Endothelial cell of umbilical vein (primary cell): ENCODE results near the gene HLA-DQA1. TPM values are rescaled to one million over a fixed set of nuclear protein-coding genes. Genes with fewer than 3 reads are reported as not detected.

Source experiments
- BruUV-seq: library from RNA; stranded (reverse); fragments of 400-500 nt; replicated peaks from 2 replicates; lab custom pipeline; 2021; lab: Mats Ljungman, UMichigan
- CTCF ChIA-PET: fragments of 300-600, 350-600 bp; sonication (Branson Sonifier 250); formaldehyde crosslinking; loops from one replicate; lab custom pipeline; 2021; ENCODE audit warnings: antibody characterized with exemption, inconsistent platforms; lab: Charles Lee
- POLR2A ChIA-PET: fragments of 300-600, 350-600 bp; sonication (Branson Sonifier 250); formaldehyde crosslinking; loops from one replicate; lab custom pipeline; 2021; ENCODE audit warnings: antibody characterized with exemption, inconsistent platforms; lab: Charles Lee
- DNase-seq: peaks from one replicate; pipeline ENCODE4 v3.0.0-alpha.2; 2011; ENCODE audit warnings: low read depth, low spot score
- FAIRE-seq: peaks from 2 replicates; lab custom pipeline; 2011; peaks lifted over from hg19 to GRCh38; lab: Jason Lieb, UNC
- H2AFZ ChIP-seq: 2 replicates; pipeline ENCODE4 v1.6.0; 2012; ENCODE audit warnings: low read depth, low read length, control low read depth, inconsistent platforms
- H3K27ac ChIP-seq: 2 replicates; pipeline ENCODE4 v1.5.1; 2011; ENCODE audit warnings: low read depth, mild to moderate bottlenecking, control low read depth, low read length, moderate library complexity; ENCODE audit not compliant: insufficient read depth
- H3K27me3 ChIP-seq, 2 experiments: 2 replicates each; pipeline versions ENCODE4 v1.6.0 to v1.6.1; 2011; ENCODE audit warnings: low read length in 2 of 2, mixed read lengths in 1 of 2; ENCODE audit not compliant: control insufficient read depth in 2 of 2, insufficient read depth in 2 of 2
- H3K36me3 ChIP-seq, 2 experiments: 2 replicates in 1 of 2; 3 replicates in 1 of 2; pipeline ENCODE4 v1.5.1; 2011; ENCODE audit warnings: low read length in 2 of 2, mild to moderate bottlenecking in 1 of 2, moderate library complexity in 1 of 2; ENCODE audit not compliant: control insufficient read depth in 2 of 2, insufficient read depth in 2 of 2; ENCODE audit errors: extremely low read depth in 1 of 2
- H3K4me1 ChIP-seq: 3 replicates; pipeline ENCODE4 v1.5.1; 2011; ENCODE audit warnings: mild to moderate bottlenecking, low read length; ENCODE audit not compliant: control insufficient read depth, insufficient read depth; ENCODE audit errors: extremely low read depth
- H3K4me2 ChIP-seq: 2 replicates; pipeline ENCODE4 v1.6.1; 2011; ENCODE audit warnings: low read length, control low read depth, mixed read lengths; ENCODE audit not compliant: insufficient read depth
- H3K4me3 ChIP-seq, 3 experiments: fragments of 200-600 bp in 1 of 3; sonication (generic), shearing (Covaris generic) in 1 of 3; replicated peaks in 1 of 3; 2 replicates each; pipeline ENCODE4 v1.5.1; 2011 to 2016; ENCODE audit warnings: control low read depth in 3 of 3, low read length in 3 of 3, mild to moderate bottlenecking in 2 of 3, inconsistent platforms in 1 of 3, low read depth in 1 of 3, moderate library complexity in 1 of 3; ENCODE audit not compliant: insufficient read depth in 1 of 3
- H3K79me2 ChIP-seq: 2 replicates; pipeline ENCODE4 v1.6.0; 2012; ENCODE audit warnings: low read length, inconsistent platforms; ENCODE audit not compliant: control insufficient read depth, insufficient read depth
- H3K9ac ChIP-seq: replicated peaks from 2 replicates; pipeline ENCODE3; 2011; ENCODE audit warnings: low read length, control low read depth; ENCODE audit not compliant: insufficient read depth; ENCODE audit errors: extremely low read depth
- H3K9me1 ChIP-seq: replicated peaks from 3 replicates; pipeline ENCODE4 v1.6.0; 2011; ENCODE audit warnings: mild to moderate bottlenecking, low read length; ENCODE audit not compliant: control insufficient read depth, insufficient read depth; ENCODE audit errors: extremely low read depth
- H3K9me3 ChIP-seq: replicated peaks from 2 replicates; pipeline ENCODE4 v1.5.1; 2012; ENCODE audit warnings: low read length, inconsistent platforms; ENCODE audit not compliant: control insufficient read depth, insufficient read depth
- H4K20me1 ChIP-seq: replicated peaks from 2 replicates; pipeline ENCODE3; 2011; ENCODE audit warnings: mild to moderate bottlenecking, low read length; ENCODE audit not compliant: control insufficient read depth, insufficient read depth; ENCODE audit errors: extremely low read depth
- CTCF ChIP-seq, 2 donors: IDR thresholded peaks; 1 replicate in 1 of 2; 2 replicates in 1 of 2; pipeline ENCODE4 v1.5.1; 2011; ENCODE audit warnings: low read length in 2 of 2, mild to moderate bottlenecking in 2 of 2, moderate library complexity in 2 of 2, control low read depth in 1 of 2, inconsistent platforms in 1 of 2, low read depth in 1 of 2; ENCODE audit not compliant: insufficient read depth in 1 of 2; ENCODE audit errors: extremely low read depth in 1 of 2
- EZH2 ChIP-seq: IDR thresholded peaks from 2 replicates; pipeline ENCODE4 v1.6.1; 2012; ENCODE audit warnings: borderline replicate concordance, low read depth, mild to moderate bottlenecking, moderate library complexity, low read length, inconsistent platforms; ENCODE audit not compliant: severe bottlenecking
- FOS ChIP-seq: IDR thresholded peaks from 2 replicates; pipeline ENCODE4 v1.6.1; 2011; ENCODE audit warnings: mild to moderate bottlenecking, low read length, moderate library complexity, borderline replicate concordance; ENCODE audit not compliant: insufficient read depth
- GATA2 ChIP-seq: IDR thresholded peaks from 2 replicates; pipeline ENCODE4 v1.7.0; 2011; ENCODE audit warnings: low read depth, mild to moderate bottlenecking, moderate library complexity, mixed read lengths, low read length; ENCODE audit not compliant: insufficient read length, insufficient read depth
- JUN ChIP-seq: IDR thresholded peaks from 2 replicates; pipeline ENCODE4 v1.6.1; 2011; ENCODE audit warnings: borderline replicate concordance, low read depth; ENCODE audit not compliant: insufficient read length, insufficient read depth
- MAX ChIP-seq: IDR thresholded peaks from 2 replicates; pipeline ENCODE4 v1.6.1; 2011; ENCODE audit not compliant: insufficient read depth, insufficient read length
- MYC ChIP-seq: IDR thresholded peaks from one replicate; pipeline ENCODE4 v1.6.1; 2011; ENCODE audit warnings: mild to moderate bottlenecking, low read depth, low read length
- POLR2A ChIP-seq: IDR thresholded peaks from 2 replicates; pipeline ENCODE4 v1.6.1; 2012; ENCODE audit warnings: low read depth, mild to moderate bottlenecking, control low read depth, low read length
- POLR2AphosphoS5 ChIP-seq: IDR thresholded peaks from 2 replicates; pipeline ENCODE4 v1.6.1; 2012; ENCODE audit warnings: low read depth, mild to moderate bottlenecking, control low read depth, low read length, moderate library complexity; ENCODE audit not compliant: insufficient read depth
- dilution Hi-C: fragments of 300-500 bp; cut with MboI; formaldehyde crosslinking; loops from one replicate; pipeline ENCODE4 v1.15.0; 2019; ENCODE audit warnings: low sequenced_read_pairs; ENCODE audit not compliant: extremely low pct_ligation_motif_present
- intact Hi-C: fragments of 100-400 bp; cut with micrococcal nuclease; formaldehyde crosslinking; loops from one replicate; pipeline ENCODE4 v1.10.0; 2022
- polyA plus RNA-seq, 4 experiments: library from polyadenylated mRNA; depleted of rRNA in 3 of 4; stranded (reverse) in 3 of 4; unstranded in 1 of 4; fragments of >200 nt; gene quantifications; 2 replicates each; pipeline versions ENCODE4 v1.2.1 to v1.2.3, GENCODE V29; 2011 to 2012; ENCODE audit warnings: missing spikeins in 1 of 4
- total RNA-seq: library from RNA; stranded (reverse); gene quantifications from 2 replicates; pipeline ENCODE4 v1.2.3, GENCODE V29; 2021

Gene HLA-DQA1
- total and polyA plus RNA-seq, 2 donors (not counting 3 experiments of a cell fraction or from before 2014, with no cell fraction given): not detected

GRCh38 chr6:32597024-32597423 lies 40.2 kb upstream of the HLA-DQA1 start:
- H3K4me1 ChIP-seq: no peaks in the 10 kb centered on the region
- CTCF ChIA-PET: no interaction called here
- POLR2A ChIA-PET: no interaction called here
- H3K79me2 ChIP-seq: no peaks in the 10 kb centered on the region
- intact Hi-C loops: no loop called here
- no peak overlapping the region for H3K4me3 ChIP-seq
- dilution Hi-C loops: no loop called here
- H3K27ac ChIP-seq: no peak overlapping the region
- H3K9ac ChIP-seq: no peak overlapping the region
- H2AFZ ChIP-seq: no peak overlapping the region
- TF ChIP-seq GATA2: no peak
- no peak for TF ChIP-seq POLR2A
- TF ChIP-seq CTCF (IDR thresholded peaks at IDR 0.05; ENCODE audit: extremely low read depth in 1 of 2, insufficient read depth in 1 of 2, low read depth in 1 of 2, low read length in 2 of 2): no peak
- TF ChIP-seq FOS: no peak
- no peak for TF ChIP-seq JUN
- TF ChIP-seq MYC: no peak
- no peak for TF ChIP-seq MAX
- no peak for TF ChIP-seq POLR2AphosphoS5
- no peak for TF ChIP-seq EZH2
- DNase-seq: no peak
- H3K4me2 ChIP-seq: no peak overlapping the region
- H3K9me1 ChIP-seq: no peaks in the 10 kb centered on the region
- no peaks in the 10 kb centered on the region for H4K20me1 ChIP-seq
- BruUV-seq: no TSS peak
- no peak for FAIRE-seq
- H3K9me3 ChIP-seq: no peaks in the 10 kb centered on the region
- peaks cover 0 to 1% of the 10 kb centered on the region in 2 experiments for H3K27me3 ChIP-seq
- no peaks in the 10 kb centered on the region for H3K36me3 ChIP-seq
